ENCODE measurements around the gene MYBPC2. TPM values are rescaled to one million over a fixed set of nuclear protein-coding genes. Genes with fewer than 3 reads are reported as not detected.

Gene MYBPC2
- total RNA-seq, 4 donors from 2014 or later = 358 to 988 (median 442) TPM

DNA sequence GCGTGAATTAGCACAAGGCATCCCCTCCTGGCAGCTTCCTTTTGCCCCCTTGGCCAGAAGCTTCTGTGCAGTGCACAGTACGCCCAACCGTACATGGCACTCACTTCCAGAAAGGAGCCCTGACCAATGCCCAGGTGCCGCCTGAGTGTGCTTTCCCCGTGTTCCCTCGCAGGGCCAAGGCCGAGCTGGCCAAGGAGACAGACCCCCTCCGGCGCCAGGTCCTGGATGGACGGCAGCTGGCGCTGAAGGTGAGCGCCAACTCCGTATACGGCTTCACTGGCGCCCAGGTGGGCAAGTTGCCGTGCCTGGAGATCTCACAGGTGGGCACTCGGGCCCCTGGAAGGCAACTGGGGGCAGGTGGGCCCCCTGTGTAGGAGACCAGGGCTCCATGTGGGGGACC, 23.3 kb upstream of the MYBPC2 start:
- DNase-seq = no peak
- H3K9me3 ChIP-seq = no peaks in the 10 kb centered on the region
- H3K27ac ChIP-seq = no peak overlapping the region
- in situ Hi-C loops (cut with MboI; ENCODE audit: low sequenced_read_pairs in 4 of 4) (no loop called here), intact Hi-C loops (cut with DNase I; ENCODE audit: low total_unique reads) (no loop called here)
- no peaks in the 10 kb centered on the region for H3K27me3 ChIP-seq
- no peaks in the 10 kb centered on the region for H3K4me1 ChIP-seq
- TF ChIP-seq, protein P1, sequence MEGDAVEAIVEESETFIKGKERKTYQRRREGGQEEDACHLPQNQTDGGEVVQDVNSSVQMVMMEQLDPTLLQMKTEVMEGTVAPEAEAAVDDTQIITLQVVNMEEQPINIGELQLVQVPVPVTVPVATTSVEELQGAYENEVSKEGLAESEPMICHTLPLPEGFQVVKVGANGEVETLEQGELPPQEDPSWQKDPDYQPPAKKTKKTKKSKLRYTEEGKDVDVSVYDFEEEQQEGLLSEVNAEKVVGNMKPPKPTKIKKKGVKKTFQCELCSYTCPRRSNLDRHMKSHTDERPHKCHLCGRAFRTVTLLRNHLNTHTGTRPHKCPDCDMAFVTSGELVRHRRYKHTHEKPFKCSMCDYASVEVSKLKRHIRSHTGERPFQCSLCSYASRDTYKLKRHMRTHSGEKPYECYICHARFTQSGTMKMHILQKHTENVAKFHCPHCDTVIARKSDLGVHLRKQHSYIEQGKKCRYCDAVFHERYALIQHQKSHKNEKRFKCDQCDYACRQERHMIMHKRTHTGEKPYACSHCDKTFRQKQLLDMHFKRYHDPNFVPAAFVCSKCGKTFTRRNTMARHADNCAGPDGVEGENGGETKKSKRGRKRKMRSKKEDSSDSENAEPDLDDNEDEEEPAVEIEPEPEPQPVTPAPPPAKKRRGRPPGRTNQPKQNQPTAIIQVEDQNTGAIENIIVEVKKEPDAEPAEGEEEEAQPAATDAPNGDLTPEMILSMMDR (IDR thresholded peaks at IDR 0.05 in 4 of 5, conservative IDR thresholded peaks at IDR 0.05 in 1 of 5) = no peak
- TF ChIP-seq POLR2A (IDR thresholded peaks at IDR 0.05) = no peak
- peaks cover 0 to 10% of the 10 kb centered on the region in 2 donors for H3K36me3 ChIP-seq
- no peak for ATAC-seq
- H3K4me3 ChIP-seq = no peak overlapping the region

DNA sequence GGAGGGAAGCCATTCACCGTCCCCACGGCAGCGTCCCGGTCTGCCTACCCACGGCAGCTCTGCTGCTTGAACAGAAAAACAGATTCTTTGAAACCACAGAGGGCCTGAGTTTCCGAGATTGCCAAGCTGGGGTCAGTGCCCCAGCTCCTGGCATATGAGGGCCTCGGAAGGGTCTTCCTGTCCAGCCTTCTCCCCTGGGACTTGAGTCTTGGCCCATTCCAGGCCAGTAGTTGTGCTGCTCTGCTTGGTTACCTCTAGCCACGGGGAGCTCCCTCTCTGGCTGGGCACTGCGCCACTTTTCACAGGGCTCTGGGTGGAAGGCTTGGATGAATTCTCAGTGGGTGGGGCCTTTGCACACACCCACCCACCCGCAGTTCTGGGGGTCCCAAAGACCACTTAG, 22.6 kb upstream of the MYBPC2 start:
- intact Hi-C loops (cut with DNase I; ENCODE audit: low total_unique reads) = no loop called here
- TF ChIP-seq POLR2A (IDR thresholded peaks at IDR 0.05) = no peak
- TF ChIP-seq, protein P1 (IDR thresholded peaks at IDR 0.05 in 4 of 5, conservative IDR thresholded peaks at IDR 0.05 in 1 of 5) = no peak
- H3K4me3 ChIP-seq = no peak overlapping the region
- in situ Hi-C loops (cut with MboI; ENCODE audit: low sequenced_read_pairs in 4 of 4) = loop anchor here in 2 of 4 donors (10.0 kb wide), 1 partner anchor 45 kb away; the partner anchor contains the start of gene NAPSA (in 2 of the 2)
- H3K4me1 ChIP-seq = no peaks in the 10 kb centered on the region
- H3K27ac ChIP-seq = no peak overlapping the region
- DNase-seq (no peak), ATAC-seq (no peak)
- no peaks in the 10 kb centered on the region for H3K27me3 ChIP-seq
- peaks cover 0 to 10% of the 10 kb centered on the region in 2 donors for H3K36me3 ChIP-seq
- H3K9me3 ChIP-seq = no peaks in the 10 kb centered on the region

DNA sequence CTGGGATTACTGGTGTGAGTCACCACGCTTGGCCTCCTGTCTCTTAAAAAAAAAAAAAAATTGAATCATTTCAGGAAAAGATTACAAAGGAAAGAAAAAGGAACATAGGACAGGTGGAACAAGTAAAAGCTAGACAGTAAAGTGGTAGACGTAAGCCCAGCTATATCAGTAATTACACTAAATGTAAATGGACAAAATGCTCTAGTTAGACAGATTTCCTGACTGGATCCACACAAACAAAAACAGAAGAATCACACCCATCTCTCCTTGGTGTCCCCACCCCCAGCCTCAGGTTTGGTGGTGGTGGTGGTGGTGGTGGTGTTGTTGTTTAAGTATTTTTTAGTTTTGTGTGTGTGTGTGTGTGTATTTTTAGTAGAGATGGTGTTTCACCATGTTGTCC, 20.3 kb upstream of the MYBPC2 start:
- intact Hi-C loops (cut with DNase I; ENCODE audit: low total_unique reads) = no loop called here

DNA sequence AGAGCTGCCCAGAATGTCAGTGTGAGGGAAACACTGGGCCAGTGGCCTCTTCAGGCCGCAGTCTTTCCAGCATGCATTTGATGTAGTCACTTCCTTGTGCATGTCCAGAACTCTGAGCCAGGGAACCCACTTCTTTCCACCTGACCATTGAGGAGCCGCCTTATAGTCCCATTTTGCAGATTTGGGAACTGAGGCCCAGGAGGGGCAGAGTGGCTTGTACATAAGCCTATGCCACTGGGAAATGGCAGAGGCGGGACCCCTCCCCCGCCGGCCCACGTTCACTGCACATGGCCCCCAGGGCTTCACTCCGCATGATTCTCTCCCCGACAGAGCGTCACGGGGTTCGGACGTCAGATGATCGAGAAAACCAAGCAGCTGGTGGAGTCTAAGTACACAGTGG, 19.6 kb upstream of the MYBPC2 start:
- H3K27me3 ChIP-seq = peaks cover 0 to under 1% (median 0%) of the 10 kb centered on the region in 3 donors
- H3K4me1 ChIP-seq = no peaks in the 10 kb centered on the region
- DNase-seq = no peak
- intact Hi-C loops (cut with DNase I; ENCODE audit: low total_unique reads) (no loop called here), in situ Hi-C loops (cut with MboI; ENCODE audit: low sequenced_read_pairs in 4 of 4) (loop anchor here in 2 of 4 donors (10.0 kb wide), 1 partner anchor 48 kb away; the partner anchor contains the start of gene NAPSA (in 2 of the 2))
- no peak overlapping the region for H3K4me3 ChIP-seq
- no peak overlapping the region for H3K27ac ChIP-seq
- H3K9me3 ChIP-seq = no peaks in the 10 kb centered on the region
- no peak for TF ChIP-seq POLR2A (IDR thresholded peaks at IDR 0.05)
- TF ChIP-seq, protein P1 (IDR thresholded peaks at IDR 0.05 in 4 of 5, conservative IDR thresholded peaks at IDR 0.05 in 1 of 5) = no peak
- peaks cover 0 to 10% of the 10 kb centered on the region in 2 donors for H3K36me3 ChIP-seq
- ATAC-seq = no peak

More for the DNA sequence above, 20.3 kb upstream of the MYBPC2 start:
- Histone ChIP-seq H3K4me1 (no peaks in the 10 kb centered on the region), H3K27me3 (no peaks in the 10 kb centered on the region), H3K9me3 (no peaks in the 10 kb centered on the region), H3K36me3 (peaks cover 0 to 10% of the 10 kb centered on the region in 2 donors), H3K27ac (no peak overlapping the region), H3K4me3 (no peak overlapping the region)
- ATAC-seq (no peak), DNase-seq (no peak)
- in situ Hi-C loops (cut with MboI; ENCODE audit: low sequenced_read_pairs in 4 of 4) = loop anchor here in 2 of 4 donors (10.0 kb wide), 1 partner anchor 48 kb away; the partner anchor contains the start of gene NAPSA (in 2 of the 2)
- no peak for TF ChIP-seq POLR2A (IDR thresholded peaks at IDR 0.05)
- TF ChIP-seq, protein P1 (IDR thresholded peaks at IDR 0.05 in 4 of 5, conservative IDR thresholded peaks at IDR 0.05 in 1 of 5) = no peak
